HEK293T (cell line): ENCODE measurements around the gene TMCC3.

ENCODE experiments used
- ARNT ChIP-seq: fragments of 450-650 bp; IDR thresholded peaks from 2 replicates; pipeline ENCODE4 v1.6.1; 2017; ENCODE audit warnings: mild to moderate bottlenecking
- BHLHE40 ChIP-seq: fragments of 450-650 bp; IDR thresholded peaks from 2 replicates; pipeline ENCODE4 v1.6.1; 2016; ENCODE audit warnings: mild to moderate bottlenecking, moderate library complexity, borderline replicate concordance
- FOXA1 ChIP-seq: fragments of 450-650 bp; IDR thresholded peaks from 2 replicates; pipeline ENCODE4 v1.6.1; 2016; ENCODE audit warnings: mild to moderate bottlenecking
- FOXK2 ChIP-seq: fragments of 450-650 bp; IDR thresholded peaks from 2 replicates; pipeline ENCODE4 v1.6.1; 2016; ENCODE audit warnings: mild to moderate bottlenecking
- FOXM1 ChIP-seq: fragments of 450-650 bp; IDR thresholded peaks from 2 replicates; pipeline ENCODE4 v1.6.1; 2017; ENCODE audit warnings: mild to moderate bottlenecking, borderline replicate concordance
- HDGF ChIP-seq: fragments of 450-650 bp; IDR thresholded peaks from 2 replicates; pipeline ENCODE4 v1.6.1; 2017; ENCODE audit warnings: antibody characterized with exemption, borderline replicate concordance
- L3MBTL2 ChIP-seq: fragments of 450-650 bp; conservative IDR thresholded peaks from 2 replicates; pipeline ENCODE4 v1.6.1; 2016; ENCODE audit warnings: mild to moderate bottlenecking
- LEF1 ChIP-seq: fragments of 450-650 bp; IDR thresholded peaks from 2 replicates; pipeline ENCODE4 v1.6.1; 2017; ENCODE audit warnings: mild to moderate bottlenecking, borderline replicate concordance
- NFRKB ChIP-seq: fragments of 450-650 bp; IDR thresholded peaks from 2 replicates; pipeline ENCODE4 v1.6.1; 2016; ENCODE audit warnings: mild to moderate bottlenecking, moderate library complexity
- PKNOX1 ChIP-seq: fragments of 450-650 bp; IDR thresholded peaks from 2 replicates; pipeline ENCODE4 v1.6.1; 2016
- SP1 ChIP-seq: fragments of 450-650 bp; IDR thresholded peaks from 2 replicates; pipeline ENCODE4 v1.6.1; 2017
- SUZ12 ChIP-seq: fragments of 450-650 bp; IDR thresholded peaks from 2 replicates; pipeline ENCODE4 v1.6.1; 2016; ENCODE audit warnings: mild to moderate bottlenecking
- ZNF384 ChIP-seq: fragments of 450-650 bp; IDR thresholded peaks from 2 replicates; pipeline ENCODE4 v1.6.1; 2016

DNA sequence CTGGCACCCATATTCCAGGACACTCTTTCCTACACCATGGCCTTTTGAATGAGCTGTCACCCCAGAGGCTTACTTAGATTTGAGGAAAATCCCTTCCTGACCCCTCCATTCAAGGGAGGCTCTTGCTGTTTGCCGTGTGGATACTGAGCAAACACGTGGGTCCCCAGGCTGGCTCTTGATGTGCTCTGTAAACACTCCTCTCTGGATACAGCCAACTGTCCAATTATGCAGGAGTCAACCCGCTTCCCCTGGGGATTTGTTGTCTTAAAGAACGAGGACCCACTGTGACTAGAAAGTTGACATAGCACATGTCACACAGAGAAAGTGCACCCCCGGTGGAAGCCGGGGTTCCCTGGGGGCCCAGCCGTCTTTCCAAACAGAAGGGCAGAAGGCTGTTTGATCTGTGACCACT is 114.8 kb downstream of the TMCC3 start:
- TF ChIP-seq ZNF384 (no peak), FOXK2 (no peak), BHLHE40 (no peak), SP1 (no peak), FOXM1 (no peak), FOXA1 (no peak), PKNOX1 (no peak), NFRKB (no peak), SUZ12 (no peak), LEF1 (no peak), L3MBTL2 (no peak), ARNT (no peak), HDGF (no peak)
